Caki2 (cell line): Measurements from ENCODE around the gene SLC35A4. TPM values are rescaled to one million over a fixed set of nuclear protein-coding genes. Genes with fewer than 3 reads are reported as not detected.
"Not testable (repeated sequence)": the region's sequence is repeated elsewhere in the genome, so short reads cannot be mapped to it uniquely, and the experiment has no call there.

Experiments used
- DNase-seq: peaks from one replicate; pipeline ENCODE4 v3.0.0-alpha.2; 2015; ENCODE audit warnings: low read depth
- in situ Hi-C: cut with HindIII; loops from 2 replicates; pipeline ENCODE4 v1.10.0; 2016; ENCODE audit warnings: low sequenced_read_pairs, low pct_unique_long_range_greater_than_20kb, mixed read lengths
- total RNA-seq: library from RNA; depleted of rRNA; stranded (reverse); fragments of >200 nt; shearing (Covaris generic); gene quantifications from 2 replicates; pipeline ENCODE4 v1.2.3, GENCODE V29; 2014; ENCODE audit warnings: low replicate concordance

SLC35A4 gene
- total RNA-seq, 1 experiment from 2014 or later = 30.5 TPM

- in situ Hi-C loops = no loop called here
Measured at GRCh38 chr5:140574165-140574564, 9.5 kb downstream of the SLC35A4 start.

GRCh38 chr5:140575309-140575708, 10.7 kb downstream of the SLC35A4 start:
- in situ Hi-C loops = no loop called here
- no peak for DNase-seq

More at GRCh38 chr5:140574165-140574564, 9.5 kb downstream of the SLC35A4 start:
- no peak for DNase-seq

- DNase-seq = no peak
- in situ Hi-C loops = no loop called here
Measured at GRCh38 chr5:140576776-140577201, 12.2 kb downstream of the SLC35A4 start.

GRCh38 chr5:140579188-140579747, 14.6 kb downstream of the SLC35A4 start:
- in situ Hi-C loops, DNase-seq: not testable (repeated sequence)

GRCh38 chr5:140587495-140587894, 22.9 kb downstream of the SLC35A4 start:
- no peak for DNase-seq
- in situ Hi-C loops = no loop called here

GRCh38 chr5:140588311-140589070, 23.9 kb downstream of the SLC35A4 start:
- DNase-seq = no peak
- in situ Hi-C loops = no loop called here

GRCh38 chr5:140590861-140591260, 26.2 kb downstream of the SLC35A4 start:
- DNase-seq = no peak
- in situ Hi-C loops = no loop called here

GRCh38 chr5:140591747-140592372, 27.2 kb downstream of the SLC35A4 start:
- DNase-seq = no peak

GRCh38 chr5:140593070-140593469, 28.4 kb downstream of the SLC35A4 start:
- DNase-seq, in situ Hi-C loops: not testable (repeated sequence)

More at GRCh38 chr5:140591747-140592372, 27.2 kb downstream of the SLC35A4 start:
- in situ Hi-C loops = no loop called here

GRCh38 chr5:140594169-140594568, 29.5 kb downstream of the SLC35A4 start:
- no peak for DNase-seq
- in situ Hi-C loops = no loop called here

- DNase-seq = no peak
- in situ Hi-C loops = no loop called here
Measured at GRCh38 chr5:140595538-140596300, 31.1 kb downstream of the SLC35A4 start.

- in situ Hi-C loops = no loop called here
- DNase-seq = no peak
Measured at GRCh38 chr5:140596321-140596741, 31.7 kb downstream of the SLC35A4 start.

- in situ Hi-C loops = no loop called here
- no peak for DNase-seq
Measured at GRCh38 chr5:140598836-140599235, 34.2 kb downstream of the SLC35A4 start.

GRCh38 chr5:140600096-140600495, 35.5 kb downstream of the SLC35A4 start:
- in situ Hi-C loops = no loop called here
- DNase-seq = no peak

- in situ Hi-C loops = no loop called here
- DNase-seq = no peak
Measured at GRCh38 chr5:140602147-140602546, 37.5 kb downstream of the SLC35A4 start.

- DNase-seq, in situ Hi-C loops: not testable (repeated sequence)
Measured at GRCh38 chr5:140603446-140603698, 38.7 kb downstream of the SLC35A4 start.

GRCh38 chr5:140603734-140604133, 39.1 kb downstream of the SLC35A4 start:
- no peak for DNase-seq

GRCh38 chr5:140605879-140606278, 41.3 kb downstream of the SLC35A4 start:
- in situ Hi-C loops = no loop called here
- DNase-seq = no peak

More at GRCh38 chr5:140603734-140604133, 39.1 kb downstream of the SLC35A4 start:
- in situ Hi-C loops = no loop called here

GRCh38 chr5:140607031-140607430, 42.4 kb downstream of the SLC35A4 start:
- no peak for DNase-seq
- in situ Hi-C loops = no loop called here
